OCI-LY3 (cell line): Measurements from ENCODE around the gene MED20.

ENCODE experiments used
- EZH2phosphoT487 ChIP-seq: fragments of 200-600 bp; shearing (Covaris generic); IDR thresholded peaks from 2 replicates; pipeline ENCODE4 v1.6.1; 2018; ENCODE audit warnings: antibody characterized with exemption, mixed run types, low read depth
- TF ChIP-seq, protein P1 (sequence below): fragments of 200-600, 300-600 bp; sonication (generic); IDR thresholded peaks from 2 replicates; pipeline ENCODE4 v1.5.1; 2014; ENCODE audit warnings: antibody characterized with exemption, low read length, low read depth

DNA sequence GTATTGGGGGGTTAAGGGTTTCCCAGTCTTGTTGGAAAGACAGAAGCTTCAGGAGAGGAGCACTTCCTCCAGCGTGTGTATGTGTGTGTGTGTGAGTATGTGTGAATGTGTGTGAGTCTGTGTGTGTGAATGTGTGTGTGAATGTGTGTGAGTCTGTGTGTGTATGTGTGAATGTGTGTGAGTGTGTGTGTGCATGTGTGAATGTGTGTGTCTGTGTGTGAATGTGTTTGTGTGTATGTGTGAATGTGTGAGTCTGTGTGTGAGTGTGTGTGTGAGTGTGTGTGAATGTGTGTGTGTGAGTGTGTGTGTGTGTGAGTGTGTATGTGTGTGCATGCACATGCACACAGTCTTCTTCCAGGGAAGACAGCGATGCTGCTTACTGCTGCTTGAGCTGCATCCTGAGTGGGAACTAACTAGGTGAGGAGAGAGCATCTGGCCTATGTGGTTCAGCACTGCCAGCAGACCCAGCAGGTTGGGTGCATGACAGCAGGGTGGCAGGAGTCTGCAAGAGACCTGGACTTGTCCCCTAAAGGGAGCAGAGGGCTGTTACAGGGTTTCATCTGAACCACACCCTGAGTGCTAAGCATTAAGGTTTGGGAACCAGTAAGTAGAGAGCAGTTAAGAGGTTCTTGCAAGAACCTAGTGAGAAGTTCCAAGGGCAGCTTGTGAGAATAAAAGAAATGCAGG, 43.4 kb upstream of the MED20 start:
- TF ChIP-seq, protein P1, sequence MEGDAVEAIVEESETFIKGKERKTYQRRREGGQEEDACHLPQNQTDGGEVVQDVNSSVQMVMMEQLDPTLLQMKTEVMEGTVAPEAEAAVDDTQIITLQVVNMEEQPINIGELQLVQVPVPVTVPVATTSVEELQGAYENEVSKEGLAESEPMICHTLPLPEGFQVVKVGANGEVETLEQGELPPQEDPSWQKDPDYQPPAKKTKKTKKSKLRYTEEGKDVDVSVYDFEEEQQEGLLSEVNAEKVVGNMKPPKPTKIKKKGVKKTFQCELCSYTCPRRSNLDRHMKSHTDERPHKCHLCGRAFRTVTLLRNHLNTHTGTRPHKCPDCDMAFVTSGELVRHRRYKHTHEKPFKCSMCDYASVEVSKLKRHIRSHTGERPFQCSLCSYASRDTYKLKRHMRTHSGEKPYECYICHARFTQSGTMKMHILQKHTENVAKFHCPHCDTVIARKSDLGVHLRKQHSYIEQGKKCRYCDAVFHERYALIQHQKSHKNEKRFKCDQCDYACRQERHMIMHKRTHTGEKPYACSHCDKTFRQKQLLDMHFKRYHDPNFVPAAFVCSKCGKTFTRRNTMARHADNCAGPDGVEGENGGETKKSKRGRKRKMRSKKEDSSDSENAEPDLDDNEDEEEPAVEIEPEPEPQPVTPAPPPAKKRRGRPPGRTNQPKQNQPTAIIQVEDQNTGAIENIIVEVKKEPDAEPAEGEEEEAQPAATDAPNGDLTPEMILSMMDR: no peak
- TF ChIP-seq EZH2phosphoT487: no peak
